Vagina (tissue), 2 donors: ENCODE data around the gene ODAM.
"Not testable (repeated sequence)": the region's sequence is repeated elsewhere in the genome, so short reads cannot be mapped to it uniquely, and the experiment has no call there.

Experiments
- POLR2A ChIP-seq, 2 donors: fragments of 450-650 bp; IDR thresholded peaks; one replicate each; pipeline ENCODE4 v1.6.1; 2017; ENCODE audit warnings: antibody characterized with exemption in 2 of 2, mild to moderate bottlenecking in 2 of 2, moderate library complexity in 2 of 2
- TF ChIP-seq, protein P1 (sequence below), 3 experiments: fragments of 450-650 bp in 2 of 3; fragments of 200-600 bp in 1 of 3; sonication (generic) in 1 of 3; IDR thresholded peaks; one replicate each; pipeline ENCODE4 v1.5.1; 2017 to 2019; ENCODE audit warnings: antibody characterized with exemption in 3 of 3, mild to moderate bottlenecking in 2 of 3, moderate library complexity in 2 of 3

DNA sequence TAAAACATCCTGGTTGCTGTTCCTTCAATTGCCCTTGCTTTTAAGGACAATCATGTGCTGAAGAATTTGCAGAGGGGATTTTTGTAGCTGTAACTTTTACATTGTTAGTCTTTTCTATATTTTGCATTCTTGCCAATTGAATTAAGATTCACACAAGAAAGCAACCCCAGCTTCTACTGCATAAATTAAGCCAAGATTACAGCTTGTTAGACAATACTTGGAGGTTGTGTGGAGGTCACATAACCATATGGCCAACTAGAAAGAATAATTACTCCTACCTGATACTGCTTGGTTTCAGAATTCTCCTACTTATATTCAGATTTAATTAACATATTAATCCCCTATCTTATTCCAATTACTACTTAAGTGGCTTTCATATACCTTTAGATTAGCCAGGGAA is 26.3 kb downstream of the ODAM start:
- TF ChIP-seq, protein P1, sequence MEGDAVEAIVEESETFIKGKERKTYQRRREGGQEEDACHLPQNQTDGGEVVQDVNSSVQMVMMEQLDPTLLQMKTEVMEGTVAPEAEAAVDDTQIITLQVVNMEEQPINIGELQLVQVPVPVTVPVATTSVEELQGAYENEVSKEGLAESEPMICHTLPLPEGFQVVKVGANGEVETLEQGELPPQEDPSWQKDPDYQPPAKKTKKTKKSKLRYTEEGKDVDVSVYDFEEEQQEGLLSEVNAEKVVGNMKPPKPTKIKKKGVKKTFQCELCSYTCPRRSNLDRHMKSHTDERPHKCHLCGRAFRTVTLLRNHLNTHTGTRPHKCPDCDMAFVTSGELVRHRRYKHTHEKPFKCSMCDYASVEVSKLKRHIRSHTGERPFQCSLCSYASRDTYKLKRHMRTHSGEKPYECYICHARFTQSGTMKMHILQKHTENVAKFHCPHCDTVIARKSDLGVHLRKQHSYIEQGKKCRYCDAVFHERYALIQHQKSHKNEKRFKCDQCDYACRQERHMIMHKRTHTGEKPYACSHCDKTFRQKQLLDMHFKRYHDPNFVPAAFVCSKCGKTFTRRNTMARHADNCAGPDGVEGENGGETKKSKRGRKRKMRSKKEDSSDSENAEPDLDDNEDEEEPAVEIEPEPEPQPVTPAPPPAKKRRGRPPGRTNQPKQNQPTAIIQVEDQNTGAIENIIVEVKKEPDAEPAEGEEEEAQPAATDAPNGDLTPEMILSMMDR (IDR thresholded peaks at IDR 0.05), result not testable (repeated sequence)
- not testable (repeated sequence) for TF ChIP-seq POLR2A (IDR thresholded peaks at IDR 0.05)
